CD4-positive, alpha-beta T cell treated with Interleukin-15 for 1 hour (primary cell): ENCODE data around the gene EIF3K.
"Not testable (repeated sequence)": the region's sequence is repeated elsewhere in the genome, so short reads cannot be mapped to it uniquely, and the experiment has no call there.

ENCODE experiments used
- DNase-seq: peaks from one replicate; pipeline ENCODE4 v3.0.0-alpha.2; 2020

The EIF3K gene

DNA sequence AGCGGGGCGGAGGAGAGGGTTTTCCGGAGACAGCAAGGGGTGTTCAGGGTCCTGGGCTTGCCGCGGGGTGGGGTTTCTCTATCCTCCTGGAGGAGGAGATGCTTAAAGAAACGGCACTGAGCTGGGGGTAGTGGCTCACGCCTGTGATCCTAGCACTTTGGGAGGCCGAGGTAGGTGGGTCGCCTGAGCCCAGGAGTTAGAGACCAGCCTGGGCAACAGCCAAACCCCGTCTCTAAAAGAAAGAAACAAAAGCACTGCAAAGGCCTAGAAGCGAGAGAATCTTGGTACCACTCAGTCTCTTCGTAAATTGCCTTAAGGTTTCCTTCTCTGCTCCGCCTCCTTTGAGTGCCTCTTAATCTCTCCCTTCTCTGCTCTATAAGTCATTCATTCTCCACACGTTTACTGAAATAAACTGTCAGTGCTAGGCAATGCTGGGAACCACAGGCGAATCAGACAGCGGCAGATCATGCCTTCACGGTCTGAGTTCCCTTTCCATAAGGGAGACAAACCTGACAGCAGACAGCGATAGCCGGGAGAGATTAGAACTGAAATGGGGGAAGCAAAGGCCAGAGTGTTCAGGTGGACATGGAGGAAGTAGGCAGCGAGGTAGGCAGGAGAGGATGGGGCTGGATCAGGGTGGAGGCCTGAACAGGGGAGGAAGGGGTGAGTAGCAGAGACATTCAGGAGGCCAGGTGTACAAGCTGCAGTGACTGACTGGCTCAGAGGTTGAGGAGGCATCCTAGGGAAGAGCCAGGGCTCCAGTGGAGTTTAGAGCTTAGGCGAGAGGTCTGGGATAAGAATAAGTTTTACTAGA, 580 bp downstream of the EIF3K start:
- no peak for DNase-seq

DNA sequence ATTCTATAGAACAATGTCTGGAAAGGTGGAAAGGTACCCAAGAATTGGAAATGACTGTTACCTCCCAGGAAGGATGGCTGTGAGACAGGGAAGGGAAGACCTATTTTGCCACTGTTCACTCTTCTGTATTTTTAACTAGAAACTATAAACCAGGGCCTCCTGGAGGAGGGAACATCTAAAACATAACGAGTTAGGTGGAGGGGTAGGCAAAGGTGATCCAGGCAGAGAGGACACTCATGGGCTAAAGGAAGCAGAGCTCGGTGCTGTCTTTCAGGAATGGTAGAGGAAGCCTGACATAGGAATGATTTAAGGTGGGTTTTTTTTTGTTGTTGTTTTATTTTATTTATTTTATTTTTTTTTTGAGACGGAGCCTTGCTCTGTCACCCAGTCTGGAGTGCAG, 5.8 kb downstream of the EIF3K start:
- DNase-seq: no peak

DNA sequence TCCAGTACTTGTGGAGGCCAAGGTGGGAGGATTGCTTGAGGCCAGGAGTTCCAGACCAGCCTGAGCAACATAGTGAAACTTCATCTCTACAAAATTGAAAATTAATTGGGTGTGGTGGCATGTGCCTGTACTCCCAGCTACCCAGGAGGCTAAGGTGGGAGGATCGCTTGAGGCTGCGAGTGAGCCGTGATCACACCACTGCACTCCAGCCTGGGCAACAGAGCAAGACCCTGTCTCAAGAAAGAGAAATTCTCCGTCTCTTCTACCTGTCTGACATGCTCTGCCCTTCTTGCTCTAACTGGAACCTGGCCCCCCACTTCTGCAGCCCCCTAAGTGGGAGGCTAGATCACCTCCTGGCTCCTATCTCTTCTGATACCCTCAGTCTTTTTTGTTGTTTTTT, 7.4 kb downstream of the EIF3K start:
- no peak for DNase-seq

DNA sequence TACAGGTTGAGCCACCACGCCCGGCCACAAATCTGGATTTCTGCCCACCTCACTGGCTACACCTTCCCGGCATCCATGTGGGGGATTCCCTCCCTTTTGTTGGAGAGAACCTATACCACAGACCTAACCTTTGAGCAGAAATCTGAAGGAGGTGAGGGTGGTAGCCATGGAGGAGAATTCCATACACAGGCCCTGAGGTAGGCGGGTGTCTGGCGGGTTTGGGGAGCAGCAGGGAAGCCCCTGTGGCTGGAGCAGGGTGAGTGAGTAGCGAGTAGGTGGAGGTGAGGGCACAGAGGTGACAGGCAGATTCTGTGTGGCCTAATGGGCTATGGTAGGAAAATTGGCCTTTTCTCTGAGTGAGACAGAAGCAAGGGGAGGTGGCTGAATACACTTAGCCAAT, 10.6 kb downstream of the EIF3K start:
- no peak for DNase-seq

DNA sequence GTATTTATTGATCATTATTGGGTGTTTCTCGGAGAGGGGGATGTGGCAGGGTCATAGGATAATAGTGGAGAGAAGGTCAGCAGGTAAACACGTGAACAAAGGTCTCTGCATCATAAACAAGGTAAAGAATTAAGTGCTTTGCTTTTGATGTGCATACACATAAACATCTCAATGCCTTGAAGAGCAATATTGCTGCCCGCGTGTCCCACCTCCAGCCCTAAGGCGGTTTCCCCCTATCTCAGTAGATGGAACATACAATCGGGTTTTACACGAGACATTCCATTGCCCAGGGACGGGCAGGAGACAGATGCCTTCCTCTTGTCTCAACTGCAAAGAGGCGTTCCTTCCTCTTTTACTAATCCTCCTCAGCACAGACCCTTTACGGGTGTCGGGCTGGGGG, 12.3 kb downstream of the EIF3K start:
- DNase-seq: not testable (repeated sequence)

DNA sequence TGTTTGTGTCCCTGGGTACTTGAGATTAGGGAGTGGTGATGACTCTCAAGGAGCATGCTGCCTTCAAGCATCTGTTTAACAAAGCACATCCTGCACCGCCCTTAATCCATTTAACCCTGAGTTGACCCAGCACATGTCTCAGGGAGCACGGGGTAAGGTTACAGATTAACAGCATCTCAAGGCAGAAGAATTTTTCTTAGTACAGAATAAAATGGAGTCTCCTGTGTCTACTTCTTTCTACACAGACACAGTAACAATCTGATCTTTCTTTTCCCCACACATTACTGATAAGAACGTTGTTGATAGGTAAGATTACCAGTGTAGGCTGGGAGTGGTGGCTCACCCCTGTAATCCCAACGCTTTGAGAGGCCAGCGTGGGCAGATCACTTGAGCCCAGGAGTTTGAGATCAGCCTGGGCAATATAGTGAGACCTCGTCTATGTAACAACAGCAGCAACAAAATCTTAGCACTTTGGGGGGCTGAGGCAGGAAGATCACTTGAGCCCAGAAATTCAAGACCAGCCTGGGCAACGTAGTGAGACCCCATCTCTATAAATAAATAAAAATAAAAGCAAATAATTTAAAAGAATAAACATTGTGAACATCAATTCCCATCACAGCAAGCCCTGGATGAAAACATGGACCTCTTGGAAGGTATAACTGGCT, 13.0 kb downstream of the EIF3K start:
- not testable (repeated sequence) for DNase-seq

DNA sequence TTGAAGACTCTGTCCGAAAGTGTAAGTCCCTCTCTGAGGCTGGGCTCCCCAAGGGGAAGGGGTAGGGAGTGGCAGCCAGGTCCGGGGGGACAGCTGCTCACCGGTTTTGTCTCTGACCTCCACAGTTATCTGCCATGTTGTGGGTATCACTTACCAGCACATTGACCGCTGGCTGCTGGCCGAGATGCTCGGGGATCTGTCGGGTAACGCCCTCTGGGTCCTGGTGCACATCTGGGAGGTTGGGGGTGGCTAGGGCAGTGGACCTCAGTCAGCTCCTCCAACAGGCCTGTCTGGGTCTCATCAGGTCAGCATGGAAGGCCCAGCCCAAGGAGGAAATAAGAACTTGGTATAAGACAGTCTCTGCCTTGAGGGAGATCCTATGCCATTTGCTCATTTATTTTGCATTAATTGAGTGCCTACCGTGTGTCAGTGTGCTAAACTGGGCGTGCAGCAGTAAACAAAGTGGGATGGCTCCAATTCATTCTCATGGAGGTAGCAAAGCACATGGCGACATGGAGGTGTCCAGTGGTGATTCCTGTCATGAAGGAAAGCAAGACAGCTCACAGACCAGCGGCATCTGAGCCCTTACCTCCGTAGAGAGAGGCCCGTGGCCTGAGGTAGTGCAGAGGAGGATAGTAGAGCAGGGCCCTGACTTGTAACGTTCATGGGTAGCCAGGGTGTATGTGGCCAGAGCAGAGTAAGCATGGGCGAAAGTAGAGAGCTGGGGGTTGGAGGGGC, 13.7 kb downstream of the EIF3K start:
- DNase-seq: no peak

DNA sequence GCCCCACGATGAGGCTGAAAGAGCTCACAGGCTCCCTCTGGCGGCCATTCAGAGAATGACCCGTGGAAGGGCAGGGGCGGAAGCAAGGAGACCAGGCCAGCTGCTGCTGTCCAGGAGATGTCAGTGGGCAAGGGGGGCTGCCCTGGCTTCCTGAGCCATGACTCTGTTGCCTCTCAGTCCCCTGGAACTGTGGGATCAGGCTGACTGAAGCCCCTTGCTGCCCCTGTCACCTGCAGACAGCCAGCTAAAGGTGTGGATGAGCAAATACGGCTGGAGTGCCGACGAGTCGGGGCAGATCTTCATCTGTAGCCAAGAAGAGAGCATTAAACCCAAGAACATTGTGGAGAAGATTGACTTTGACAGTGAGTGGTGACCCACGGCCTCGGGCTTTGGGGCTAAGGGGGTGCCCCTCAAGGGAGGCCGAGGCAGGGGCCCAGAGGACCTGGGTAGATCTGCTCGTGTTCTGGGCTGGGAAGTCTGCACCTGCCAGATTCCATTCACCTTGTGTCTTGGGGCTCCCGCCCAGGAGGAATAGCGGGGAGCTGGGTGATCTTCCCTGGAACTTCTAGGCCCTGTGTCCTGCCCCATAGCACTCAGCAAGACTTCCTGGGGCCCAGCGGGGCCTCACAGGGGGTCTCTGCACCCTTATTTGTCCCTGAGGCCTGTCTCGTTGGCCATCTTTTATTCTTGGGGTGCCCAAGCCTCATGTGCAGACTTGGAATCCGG, 15.9 kb downstream of the EIF3K start:
- DNase-seq: peak; percentile 68

DNA sequence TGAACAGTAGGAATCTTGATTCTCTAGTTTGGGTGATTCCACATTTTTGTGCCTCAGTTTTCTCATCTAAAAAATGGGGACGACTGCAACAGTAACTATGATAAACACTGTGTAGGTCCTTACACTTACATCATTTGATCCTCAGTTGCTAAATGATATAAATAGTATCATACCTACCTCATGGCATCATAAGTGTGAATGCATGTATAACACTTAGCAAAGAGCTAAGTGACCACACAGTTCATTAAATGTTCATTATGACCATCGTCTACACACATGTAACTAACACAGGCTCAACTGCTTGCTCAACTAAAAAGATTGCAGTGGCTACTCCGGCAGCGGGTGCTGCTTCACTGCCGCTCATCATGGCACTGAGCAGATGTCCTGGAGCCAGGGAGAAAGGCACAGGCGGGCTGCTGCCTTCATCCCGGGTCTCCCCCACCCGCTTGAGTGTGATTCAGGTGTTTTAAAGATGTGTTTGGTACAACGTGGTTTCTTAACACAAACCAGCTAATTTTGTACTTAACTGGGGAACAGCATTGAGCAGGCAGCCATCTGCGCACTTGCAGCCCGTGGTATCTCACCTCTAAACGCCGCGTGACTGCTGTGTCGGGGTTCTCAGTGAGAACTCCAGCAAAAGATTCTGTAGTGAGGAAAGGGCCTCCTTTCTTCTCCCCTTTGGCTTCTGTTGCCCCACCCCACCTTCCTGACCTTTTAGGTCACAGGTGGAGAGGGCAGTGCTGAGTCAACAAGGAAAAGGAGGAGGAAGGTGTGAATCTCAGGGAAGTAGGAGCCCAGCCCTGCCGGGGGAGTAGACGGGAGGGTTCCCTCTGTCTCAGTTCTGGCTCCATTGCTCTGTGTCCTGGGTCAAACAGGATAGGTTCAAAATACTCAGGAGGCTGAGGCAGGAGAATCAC, 16.8 kb downstream of the EIF3K start:
- no peak for DNase-seq

DNA sequence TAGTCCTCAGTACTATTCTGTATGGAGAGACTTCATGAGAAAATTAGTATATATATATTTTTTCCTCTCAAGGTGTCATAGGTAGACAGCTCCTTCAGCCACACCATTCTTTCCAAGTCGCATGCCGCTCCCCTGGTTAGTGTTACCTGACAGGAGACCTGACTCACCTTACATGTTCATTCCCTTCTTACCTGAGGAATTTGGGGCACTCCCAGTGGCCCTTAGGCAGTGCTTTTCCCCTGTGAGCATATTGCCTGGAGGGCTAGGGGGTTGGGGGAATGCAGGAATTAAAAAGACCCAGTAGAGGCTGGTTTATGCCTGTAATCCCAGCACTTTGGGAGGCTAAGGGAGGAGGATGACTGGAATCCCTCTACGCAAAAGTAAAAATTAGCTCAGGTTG, 19.5 kb downstream of the EIF3K start:
- DNase-seq: no peak

DNA sequence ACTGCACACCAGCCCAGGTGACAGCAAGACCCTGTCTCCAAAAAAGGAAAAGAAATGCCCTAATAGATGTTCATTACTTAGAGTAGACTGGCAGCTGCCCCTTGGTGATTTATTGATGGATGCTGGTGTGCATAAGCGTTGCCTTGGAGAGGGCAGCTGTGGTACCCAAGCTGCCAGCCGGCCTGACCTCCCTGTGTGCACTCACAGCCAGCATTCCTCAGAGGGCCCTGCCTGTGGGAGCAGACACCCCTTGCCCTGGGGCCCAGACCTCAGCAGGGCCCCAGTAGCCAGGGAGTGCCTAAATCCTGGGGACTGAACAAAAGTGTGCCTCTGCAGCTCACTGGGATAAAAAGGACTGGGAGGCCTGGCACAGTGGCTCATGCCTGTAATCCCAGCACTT, 20.7 kb downstream of the EIF3K start:
- DNase-seq: no peak

DNA sequence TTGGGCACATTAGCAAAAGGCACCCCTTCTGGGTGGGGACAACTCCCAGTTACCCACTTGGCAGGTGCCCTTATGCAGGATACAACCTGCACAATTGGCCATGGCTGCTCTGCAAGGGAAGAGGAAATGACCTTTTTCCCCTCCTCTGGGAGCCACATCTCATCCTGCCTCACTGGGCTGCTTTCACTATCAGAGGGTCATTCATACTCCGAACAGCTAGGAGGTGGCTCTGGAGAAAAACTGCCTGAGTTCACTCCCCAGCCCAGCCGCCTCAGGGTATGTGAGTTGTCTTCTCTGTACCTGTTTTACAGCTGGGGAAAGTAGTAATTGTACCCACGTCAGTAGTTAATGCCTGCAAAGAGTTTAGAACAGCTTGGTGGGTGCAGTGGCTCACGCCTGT, 21.4 kb downstream of the EIF3K start:
- no peak for DNase-seq

DNA sequence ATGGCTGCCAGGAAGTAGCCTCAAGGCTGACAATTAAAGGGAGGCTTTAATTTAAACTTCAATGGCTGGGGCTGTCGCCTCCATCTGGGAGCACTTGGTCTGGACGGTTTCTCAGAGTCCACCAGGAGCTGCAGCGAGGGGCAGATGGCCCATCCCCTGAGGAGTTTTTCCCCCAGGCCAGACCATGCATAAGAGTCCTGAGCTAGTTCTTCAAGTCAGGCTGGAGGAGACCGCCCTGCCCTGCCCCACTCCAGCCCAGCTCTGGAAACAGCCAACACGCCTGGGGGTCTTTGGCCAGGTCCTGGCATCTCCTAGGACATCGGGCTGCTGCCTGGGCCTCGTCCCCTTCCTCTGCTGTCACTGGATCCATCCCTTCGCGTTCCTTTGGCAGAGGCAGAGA, 23.2 kb downstream of the EIF3K start:
- DNase-seq: no peak

DNA sequence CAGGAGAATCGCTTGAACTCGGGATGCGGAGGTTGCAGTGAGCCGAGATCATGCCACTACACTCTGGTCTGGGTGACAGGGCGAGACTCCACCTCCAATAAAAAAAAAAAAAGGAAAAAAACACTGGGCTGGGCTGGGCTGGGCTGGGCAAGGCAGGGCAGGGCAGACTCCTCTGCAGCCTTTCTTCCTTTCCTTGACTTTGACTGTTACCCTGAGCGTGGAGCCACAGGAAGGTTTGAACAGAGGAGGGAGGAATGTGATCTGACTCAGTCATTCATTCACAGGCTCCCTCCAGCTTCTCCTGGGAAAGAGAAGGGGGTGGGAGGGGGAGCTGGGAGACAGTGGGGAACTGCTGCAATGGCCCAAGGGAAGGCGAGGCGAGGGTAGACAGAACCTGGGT, 25.7 kb downstream of the EIF3K start:
- no peak for DNase-seq

DNA sequence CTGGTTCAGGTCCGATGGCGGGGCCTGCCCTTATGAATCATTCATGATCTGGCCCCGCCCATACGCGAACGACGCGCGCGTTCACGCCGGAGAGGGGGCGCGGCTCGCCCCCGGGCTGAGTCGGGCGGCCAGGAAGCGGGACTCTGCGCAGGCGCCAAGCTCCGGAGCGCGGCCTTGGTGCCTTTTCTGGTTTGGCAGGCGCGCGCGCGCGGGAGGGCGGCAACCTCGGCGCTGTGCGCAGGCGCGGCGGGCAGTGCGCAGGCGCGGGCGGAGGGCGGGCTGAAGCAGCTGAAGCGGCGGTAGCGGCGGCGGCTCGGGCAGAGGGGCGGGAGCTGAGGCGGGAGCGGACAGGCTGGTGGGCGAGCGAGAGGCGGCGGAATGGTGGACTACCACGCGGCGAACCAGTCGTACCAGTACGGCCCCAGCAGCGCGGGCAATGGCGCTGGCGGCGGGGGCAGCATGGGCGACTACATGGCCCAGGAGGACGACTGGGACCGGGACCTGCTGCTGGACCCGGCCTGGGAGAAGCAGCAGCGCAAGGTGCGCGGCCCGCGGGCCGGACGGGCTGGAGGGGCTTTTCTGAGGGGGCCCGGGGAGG, 28.5 kb downstream of the EIF3K start, which contains the start of gene ACTN4:
TSS of gene ACTN4 (plus strand) at position 282 of the 598 bp plus-strand sequence. CDS start at position 379, 97 bp downstream.
- peak; percentile 99 for DNase-seq

DNA sequence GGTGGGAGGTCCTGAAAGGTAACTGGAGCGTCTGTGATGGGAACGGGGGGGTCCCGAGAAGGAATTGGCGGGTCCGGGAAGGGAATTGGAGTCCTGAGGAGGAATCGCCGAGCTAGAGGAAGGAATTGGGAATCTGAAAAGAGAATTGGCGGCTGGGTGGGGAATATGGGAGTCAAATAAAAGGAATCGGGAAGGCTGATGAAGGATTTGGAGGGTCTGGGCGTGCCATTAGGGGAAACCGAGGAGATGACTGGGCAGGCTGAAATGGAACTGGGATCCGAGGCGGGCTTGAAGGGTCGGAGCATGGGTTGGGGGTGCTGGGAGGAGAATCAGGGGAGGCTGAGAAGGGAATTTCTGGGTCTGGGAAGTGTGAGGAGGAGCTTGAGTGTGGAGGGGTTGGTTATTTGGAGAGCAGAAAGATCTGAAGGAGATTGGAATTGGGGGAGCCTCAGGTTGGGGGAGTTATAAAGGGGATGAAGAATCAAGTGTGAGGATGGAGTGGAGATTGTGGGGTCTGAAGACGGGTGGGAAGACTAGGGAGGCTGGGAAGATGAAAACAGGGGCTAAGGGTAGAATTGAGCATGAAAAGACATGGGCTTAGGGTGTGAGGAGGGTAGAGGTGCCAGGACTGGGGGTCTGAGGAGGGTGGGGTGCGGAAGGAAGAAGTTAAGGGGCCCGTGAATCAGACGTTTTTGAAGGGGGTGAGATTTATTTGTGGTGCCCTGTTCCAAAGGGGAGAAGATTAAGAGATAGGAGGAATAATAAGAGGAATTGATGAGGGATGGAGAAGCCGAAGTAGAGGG, 29.2 kb downstream of the EIF3K start:
- no peak for DNase-seq

DNA sequence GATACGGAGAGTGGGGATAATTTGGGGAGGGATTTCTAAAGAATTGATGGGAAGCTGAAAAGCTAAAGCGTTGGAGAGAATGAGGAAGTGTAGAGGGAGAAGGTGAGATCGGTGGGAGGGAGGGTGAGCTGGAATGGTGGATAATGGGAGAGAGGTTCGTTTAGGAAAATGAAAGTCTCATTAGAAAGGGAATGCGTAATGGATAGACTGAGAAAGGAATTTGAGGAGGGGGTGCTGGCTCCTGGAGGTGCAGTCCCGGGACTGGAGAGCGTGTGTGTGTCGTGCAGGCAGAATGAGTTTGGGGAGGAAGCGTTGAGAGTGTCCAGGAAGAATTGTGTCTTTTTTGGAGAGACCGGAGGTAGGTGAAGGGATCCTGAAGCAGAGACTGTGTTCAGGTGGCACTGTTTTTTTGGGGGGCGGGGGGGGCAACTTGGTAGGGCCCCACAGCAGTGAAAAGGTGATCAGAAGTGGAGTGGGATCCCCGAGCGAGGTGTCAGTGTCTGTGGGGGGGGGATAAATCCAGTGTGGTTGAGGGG, 29.8 kb downstream of the EIF3K start:
- DNase-seq: no peak

DNA sequence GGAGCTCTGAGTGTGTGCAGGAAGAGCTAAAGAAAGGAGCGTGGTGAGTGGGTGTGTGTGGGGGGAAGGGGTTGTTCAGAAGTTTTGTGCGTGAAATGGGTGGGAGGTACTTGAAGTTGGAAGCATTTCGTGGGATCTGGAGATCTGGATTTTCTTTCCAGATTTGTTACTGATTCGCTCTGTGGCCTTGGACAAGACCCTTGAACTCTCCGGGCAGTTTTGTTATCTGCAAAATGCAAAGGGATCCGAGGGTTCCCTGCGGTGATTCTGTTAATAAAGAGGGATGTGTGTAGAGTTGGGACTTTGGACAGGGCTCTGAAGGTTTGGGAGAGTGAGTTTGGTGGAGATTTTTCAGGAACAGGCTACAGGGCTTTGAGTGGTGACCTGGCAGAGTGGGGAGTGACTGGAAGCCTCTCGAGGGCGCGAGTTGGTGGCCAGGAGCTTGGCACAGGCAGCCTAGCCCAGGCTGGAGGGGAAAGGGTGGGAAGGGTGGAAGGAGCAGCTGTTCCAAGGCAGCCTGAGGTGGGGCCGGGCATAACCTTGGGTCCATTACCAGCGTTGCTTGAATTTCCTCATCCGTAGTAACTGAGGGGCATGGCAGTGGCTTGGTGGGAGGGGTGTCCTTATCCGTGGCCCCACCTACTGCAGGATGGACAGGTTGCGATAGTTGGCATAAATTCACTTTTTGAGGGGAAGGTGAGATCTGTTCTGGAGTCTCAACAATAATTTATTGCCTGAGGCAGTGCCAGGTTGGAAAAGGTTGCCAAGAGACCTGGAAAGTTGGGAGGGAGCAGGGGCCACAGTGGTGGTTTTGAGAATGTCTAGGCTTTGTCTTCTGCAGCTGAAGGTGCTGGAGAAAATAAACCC, 30.6 kb downstream of the EIF3K start:
- no peak for DNase-seq

DNA sequence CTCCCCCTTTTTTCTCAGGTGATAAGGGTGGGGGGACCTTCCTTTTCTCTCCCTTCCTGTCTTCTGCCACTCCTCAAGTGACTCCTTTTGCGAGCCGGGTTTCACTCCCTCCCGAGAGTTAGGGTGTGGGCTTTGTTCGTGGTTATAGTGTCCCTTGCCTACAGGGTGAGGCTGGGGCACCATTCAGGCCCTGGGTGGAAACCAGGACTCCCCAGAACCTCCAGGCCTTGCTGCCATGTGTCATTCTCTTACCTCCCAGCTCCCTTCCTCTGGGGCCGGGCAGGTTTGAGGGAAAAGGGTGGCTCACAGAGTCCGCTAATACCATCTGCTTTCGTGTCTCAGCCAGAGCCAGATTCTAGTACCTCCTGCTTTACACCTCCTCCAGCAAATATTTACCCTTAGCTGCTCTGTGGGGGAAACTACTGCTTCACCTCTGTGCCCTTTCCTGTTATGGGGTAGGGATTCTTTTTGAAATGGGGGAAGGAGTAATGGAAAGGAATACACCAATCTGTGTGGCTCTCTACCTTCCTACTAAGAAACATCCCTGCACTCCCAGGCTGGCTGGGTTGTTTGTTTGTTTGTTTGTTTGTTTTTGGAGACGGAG, 31.3 kb downstream of the EIF3K start:
- no peak for DNase-seq
